Aorta (tissue), 5 donors: ENCODE measurements around the gene ATP6V1B1. TPM values are rescaled to one million over a fixed set of nuclear protein-coding genes. Genes with fewer than 3 reads are reported as not detected.

Experiments used
- ATAC-seq: fragments of 200-7000 bp; cut with Tn5 transposase; one replicate; pipeline ENCODE4 v1.9.1; 2022; ENCODE audit warnings: moderate library complexity; ENCODE audit not compliant: low FRiP score
- DNase-seq, 2 donors: peaks; one replicate each; pipeline ENCODE4 v3.0.0-alpha.2; 2020
- H3K27ac ChIP-seq, 2 donors: one replicate each; pipeline ENCODE4 v1.5.1; 2013; ENCODE audit warnings: low read length in 2 of 2, mild to moderate bottlenecking in 2 of 2, moderate library complexity in 2 of 2, control low read depth in 1 of 2, inconsistent platforms in 1 of 2, low read depth in 1 of 2
- H3K27me3 ChIP-seq, 2 donors: one replicate each; pipeline ENCODE4 v1.6.1; 2013; ENCODE audit warnings: control low read depth in 1 of 2, low read length in 1 of 2, mild to moderate bottlenecking in 1 of 2, moderate library complexity in 1 of 2; ENCODE audit not compliant: insufficient read depth in 2 of 2, control insufficient read depth in 1 of 2
- H3K36me3 ChIP-seq, 2 donors: one replicate each; pipeline ENCODE4 v1.6.1; 2013; ENCODE audit warnings: control low read depth in 1 of 2, low read length in 1 of 2, mild to moderate bottlenecking in 1 of 2; ENCODE audit not compliant: insufficient read depth in 2 of 2, control insufficient read depth in 1 of 2
- H3K4me1 ChIP-seq, 2 donors: one replicate each; pipeline ENCODE4 v1.6.1; 2013; ENCODE audit warnings: low read length in 2 of 2, control low read depth in 1 of 2, mild to moderate bottlenecking in 1 of 2, moderate library complexity in 1 of 2; ENCODE audit not compliant: insufficient read depth in 2 of 2, control insufficient read depth in 1 of 2
- H3K4me3 ChIP-seq, 2 donors: one replicate each; pipeline ENCODE4 v1.5.1; 2013; ENCODE audit warnings: low read length in 2 of 2, control low read depth in 1 of 2, mild to moderate bottlenecking in 1 of 2
- H3K9me3 ChIP-seq: one replicate; pipeline ENCODE4 v1.6.1; 2013; ENCODE audit warnings: mild to moderate bottlenecking, low read length; ENCODE audit not compliant: control insufficient read depth
- WGBS, 2 donors: extraction: QIAGEN DNeasy Blood & Tissue Kit; methylation state at CpG; one replicate each; pipeline ENCODE4 v1.1.7; 2013; 5-methylcytosine and 5-hydroxymethylcytosine counted together
- intact Hi-C, 2 donors: fragments of 100-400 bp; cut with DNase I; formaldehyde crosslinking; loops; one replicate each; pipeline versions ENCODE4 v1.14.2 to v1.15.0; 2022
- polyA plus RNA-seq, 2 donors: library from polyadenylated mRNA; stranded (reverse); fragments of 200-250 nt; gene quantifications; one replicate each; pipeline ENCODE4 v1.2.3, GENCODE V29; 2013
- total RNA-seq, 2 donors: library from RNA; stranded (reverse); fragmentation: NEBNext Ultra II Directional; extraction: Animal tissue kit (Norgen Biotek cat#: 25700); gene quantifications; one replicate each; pipeline ENCODE4 v1.2.1, GENCODE V29; 2021
- donor health status: healthy with polysubstance abuse.
- donor health status: Bipolar disorder and iron deficiency.
- donor health status: DM: no; HTN: no; CAD: no.
- donor health status: DM: no; HTN: no; CAD: no.
- donor health status: DM: yes; HTN: yes; CAD: no.

Gene ATP6V1B1
- total and polyA plus RNA-seq, 4 donors, result 1.8 to 6.4 (median 3.1) TPM; not detected in 1

DNA sequence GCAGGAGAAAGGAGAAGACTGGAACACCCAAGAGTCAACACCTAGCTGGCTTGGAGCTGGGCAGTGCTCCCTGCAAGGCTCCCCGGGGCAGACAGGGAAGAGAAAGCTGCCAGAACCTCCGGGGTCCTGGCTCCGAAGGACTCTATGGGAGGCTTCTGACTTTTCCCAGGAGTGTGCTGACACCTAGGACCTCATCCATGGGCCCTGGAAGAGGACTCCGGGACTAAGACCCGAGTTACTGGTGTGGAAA, 37.8 kb upstream of the ATP6V1B1 start:
- Histone ChIP-seq H3K4me1 (no peaks in the 10 kb centered on the region), H3K9me3 (no peaks in the 10 kb centered on the region), H3K27me3 (no peaks in the 10 kb centered on the region), H3K27ac (no peak overlapping the region), H3K36me3 (no peaks in the 10 kb centered on the region), H3K4me3 (no peak overlapping the region)
- ATAC-seq, result no peak
- WGBS, 2 donors, result 8 to 11% methylated on average over 5 of the region's 5 CpGs
- intact Hi-C loops, result no loop called here
- DNase-seq, result peak in 1 of 2 donors; percentile 13

DNA sequence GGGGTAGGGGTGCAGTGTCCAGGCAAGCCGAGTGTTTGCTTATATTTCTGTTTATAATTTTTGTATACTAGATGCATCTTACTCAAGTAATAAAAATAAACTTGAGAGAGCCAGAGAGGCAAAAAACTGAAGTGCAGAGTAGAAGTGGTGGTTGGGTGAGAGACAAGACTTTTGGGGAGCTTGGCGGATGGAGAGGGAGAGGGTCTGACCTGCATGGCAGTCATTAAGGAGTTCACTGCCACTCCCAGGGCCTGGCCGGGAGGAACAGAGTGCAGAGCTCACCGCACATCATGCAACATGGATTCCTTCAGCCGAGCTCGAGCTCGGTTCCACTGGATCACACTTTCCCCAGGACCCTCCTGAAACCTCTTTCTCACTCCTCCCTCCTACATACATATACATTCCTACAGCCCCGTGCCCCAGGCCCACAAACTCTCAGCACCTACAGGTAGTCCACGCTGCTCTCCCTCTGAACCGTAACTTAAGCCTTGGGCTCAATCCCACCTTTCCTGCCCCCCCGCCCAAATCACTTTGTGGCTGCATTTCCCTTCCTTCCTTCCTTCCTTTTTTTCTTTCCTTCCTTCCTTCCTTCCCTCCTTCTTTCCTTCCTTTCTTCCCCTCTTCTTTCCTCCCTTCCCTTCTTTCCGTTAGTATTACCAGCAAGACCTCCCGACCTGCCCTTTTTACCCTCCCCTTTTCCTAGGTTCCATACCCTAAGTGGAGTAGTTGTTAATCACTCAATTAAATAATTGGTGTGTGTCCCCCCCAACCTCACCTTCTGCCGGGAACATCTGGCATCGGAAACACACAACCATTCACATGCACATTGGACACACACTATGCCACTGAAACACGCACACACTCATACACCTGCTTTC, 37.1 kb upstream of the ATP6V1B1 start:
- ATAC-seq, result no peak
- 30 to 32% methylated on average over 16 of the region's 16 CpGs for WGBS, 2 donors
- intact Hi-C loops, result no loop called here
- no peaks in the 10 kb centered on the region for H3K9me3 ChIP-seq
- DNase-seq, result no peak
- no peak overlapping the region for H3K27ac ChIP-seq
- no peaks in the 10 kb centered on the region for H3K27me3 ChIP-seq
- H3K4me1 ChIP-seq, result no peaks in the 10 kb centered on the region
- H3K36me3 ChIP-seq, result no peaks in the 10 kb centered on the region
- H3K4me3 ChIP-seq, result no peak overlapping the region

- H3K36me3 ChIP-seq, result no peaks in the 10 kb centered on the region
- DNase-seq, result peak in 1 of 2 donors; percentile 78
- no peak overlapping the region for H3K27ac ChIP-seq
- intact Hi-C loops, result no loop called here
- WGBS, 2 donors, result 13 to 15% methylated on average over 65 to 79 of the region's 79 CpGs
- H3K9me3 ChIP-seq, result no peaks in the 10 kb centered on the region
- H3K4me3 ChIP-seq, result peak overlapping the region; percentile 20 to 24
- no peaks in the 10 kb centered on the region for H3K4me1 ChIP-seq
- H3K27me3 ChIP-seq, result no peaks in the 10 kb centered on the region
- ATAC-seq, result peak; percentile 54
Observed at GRCh38 chr2:70901227-70902066, 34.3 kb upstream of the ATP6V1B1 start.

DNA sequence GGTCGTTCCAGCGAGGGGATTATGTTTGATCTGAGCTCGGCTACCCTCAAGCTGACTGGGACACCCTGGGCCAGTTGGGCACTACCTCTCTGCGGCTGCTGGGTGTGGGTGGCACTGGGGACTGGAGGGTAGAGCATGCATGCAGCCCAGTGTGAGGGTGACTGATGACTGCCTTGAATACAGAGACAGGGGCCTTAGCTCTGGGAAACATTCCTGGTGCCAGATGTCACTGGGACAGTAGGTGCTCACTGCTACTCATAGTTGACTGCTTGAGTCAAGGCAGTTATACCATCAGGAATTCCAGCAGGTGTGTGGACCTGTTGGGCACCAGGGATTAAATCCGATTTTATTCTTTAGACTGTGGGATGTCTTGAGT, 33.6 kb upstream of the ATP6V1B1 start:
- DNase-seq, result no peak
- no peaks in the 10 kb centered on the region for H3K36me3 ChIP-seq
- no peak overlapping the region for H3K27ac ChIP-seq
- no peak overlapping the region for H3K4me3 ChIP-seq
- no peaks in the 10 kb centered on the region for H3K4me1 ChIP-seq
- no peak for ATAC-seq
- no peaks in the 10 kb centered on the region for H3K27me3 ChIP-seq
- H3K9me3 ChIP-seq, result no peaks in the 10 kb centered on the region
- WGBS, 2 donors, result 77 to 81% methylated on average over 5 of the region's 5 CpGs
- intact Hi-C loops, result no loop called here

- Histone ChIP-seq H3K36me3 (no peaks in the 10 kb centered on the region), H3K27ac (no peak overlapping the region), H3K27me3 (no peaks in the 10 kb centered on the region), H3K4me1 (no peaks in the 10 kb centered on the region), H3K4me3 (no peak overlapping the region), H3K9me3 (no peaks in the 10 kb centered on the region)
- 96 to 97% methylated on average over 2 of the region's 2 CpGs for WGBS, 2 donors
- intact Hi-C loops, result no loop called here
- DNase-seq (no peak), ATAC-seq (no peak)
Observed at GRCh38 chr2:70902579-70902978, 33.1 kb upstream of the ATP6V1B1 start.

GRCh38 chr2:70903171-70903570, 32.5 kb upstream of the ATP6V1B1 start:
- no peaks in the 10 kb centered on the region for H3K27me3 ChIP-seq

DNA sequence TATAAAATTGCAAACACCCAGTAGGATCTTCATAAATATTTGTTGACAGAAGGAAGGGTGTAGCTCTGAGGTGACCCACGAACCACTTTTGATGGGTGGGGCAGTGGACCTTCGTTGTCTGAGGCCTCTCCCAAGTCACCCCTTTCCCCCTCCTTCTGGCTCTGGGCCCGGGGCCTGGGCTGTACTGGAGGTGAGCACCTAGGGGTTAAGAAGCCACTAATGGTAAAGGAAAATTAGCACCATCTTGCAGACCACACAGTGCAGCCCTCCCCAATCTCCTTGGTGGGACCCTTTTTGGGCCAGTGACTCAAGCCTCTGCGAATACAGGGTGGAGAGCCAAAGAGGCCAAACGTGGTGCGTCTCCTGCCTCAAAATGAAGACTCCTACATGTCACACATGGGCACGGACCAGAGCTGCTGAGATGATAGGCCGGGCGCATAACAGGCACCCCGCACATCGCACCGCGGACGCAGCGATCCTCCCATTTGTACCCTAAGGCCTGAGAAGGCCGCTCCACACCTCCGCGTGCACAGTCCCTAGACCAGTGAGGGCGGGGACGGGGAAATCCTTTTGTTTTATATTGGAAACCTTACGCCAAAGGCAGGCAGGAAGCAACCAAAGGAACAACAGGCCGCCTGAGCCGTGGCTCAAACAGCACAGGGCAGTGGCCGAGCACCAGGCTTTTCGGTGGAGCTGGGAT, 31.9 kb upstream of the ATP6V1B1 start:
- DNase-seq (no peak), ATAC-seq (no peak)
- Histone ChIP-seq H3K9me3 (no peaks in the 10 kb centered on the region), H3K36me3 (no peaks in the 10 kb centered on the region), H3K27ac (no peak overlapping the region), H3K4me1 (no peaks in the 10 kb centered on the region), H3K27me3 (no peaks in the 10 kb centered on the region), H3K4me3 (no peak overlapping the region)
- intact Hi-C loops, result no loop called here
- WGBS, 2 donors, result 85% methylated on average over 25 of the region's 25 CpGs

More at GRCh38 chr2:70903171-70903570, 32.5 kb upstream of the ATP6V1B1 start:
- no peaks in the 10 kb centered on the region for H3K36me3 ChIP-seq
- intact Hi-C loops, result no loop called here
- no peaks in the 10 kb centered on the region for H3K4me1 ChIP-seq
- DNase-seq (no peak), ATAC-seq (no peak)
- H3K9me3 ChIP-seq, result no peaks in the 10 kb centered on the region
- H3K27ac ChIP-seq, result no peak overlapping the region
- H3K4me3 ChIP-seq, result no peak overlapping the region

- WGBS, 2 donors, result 45 to 55% methylated on average over 56 of the region's 56 CpGs
- Histone ChIP-seq H3K4me1 (no peaks in the 10 kb centered on the region), H3K9me3 (no peaks in the 10 kb centered on the region), H3K27ac (no peak overlapping the region), H3K36me3 (no peaks in the 10 kb centered on the region), H3K4me3 (no peak overlapping the region), H3K27me3 (no peaks in the 10 kb centered on the region)
- ATAC-seq, result no peak
- intact Hi-C loops, result no loop called here
- no peak for DNase-seq
Observed at GRCh38 chr2:70904371-70905216, 31.1 kb upstream of the ATP6V1B1 start.
